NCI-H2107 (cell line): Measurements from ENCODE around the gene SF3A2.
A peak's percentile ranks its signal among the peaks of the same experiment; 100 is the strongest.
"Not testable (repeated sequence)": the region's sequence is repeated elsewhere in the genome, so short reads cannot be mapped to it uniquely, and the experiment has no call there.

Source experiments
- DNase-seq: peaks from one replicate; lab custom pipeline; 2025; lab: John Stamatoyannopoulos, UW

The SF3A2 gene

DNA sequence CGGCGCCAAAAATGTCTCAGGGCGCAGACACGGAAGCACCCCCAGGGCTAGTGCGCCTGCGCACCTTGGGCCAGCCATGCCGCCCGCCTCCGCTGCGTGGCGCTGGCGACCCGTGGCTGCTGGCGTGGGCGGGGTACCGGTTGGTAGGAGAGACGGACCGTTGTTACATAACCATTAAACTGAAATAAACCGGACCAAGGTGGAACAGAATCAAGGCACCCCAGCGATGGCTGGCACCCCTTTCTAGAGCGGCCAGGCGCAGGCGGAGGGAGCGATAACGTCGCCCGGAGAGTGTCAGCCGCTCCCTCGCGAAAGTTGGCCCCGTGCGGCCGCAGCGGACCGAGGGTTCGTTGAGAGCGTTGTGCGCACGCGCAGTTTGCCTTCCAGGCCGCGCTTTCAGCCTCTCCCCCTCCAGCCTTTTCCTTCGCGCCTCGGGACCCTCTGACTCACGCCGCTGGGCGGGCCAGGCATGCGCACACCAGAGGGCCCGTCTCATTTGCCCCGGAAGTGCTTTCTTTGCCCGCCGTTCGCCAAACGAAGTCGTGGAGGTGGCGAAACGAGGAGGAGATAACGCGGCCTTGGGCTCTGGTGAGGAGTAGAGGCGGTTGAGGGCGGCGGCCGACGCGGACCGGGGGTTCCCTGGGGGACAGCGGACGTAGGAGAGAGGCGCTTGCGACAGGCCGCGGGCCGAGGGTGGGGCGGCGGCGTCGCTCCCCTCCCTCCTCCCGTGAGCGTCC is at the start of gene SF3A2, which contains the start of gene PLEKHJ1:
SF3A2 (plus strand) TSS at position 511 of the 737 bp plus-strand sequence. CDS start 6,595 bp downstream, outside the sequence.
PLEKHJ1 (minus strand) TSS at position 16 of the 737 bp plus-strand sequence. CDS start 81 bp downstream, outside the sequence.
- peak; percentile 91 for DNase-seq

GRCh38 chr19:2187159-2187558 is 49.5 kb upstream of the SF3A2 start:
- DNase-seq: no peak

DNA sequence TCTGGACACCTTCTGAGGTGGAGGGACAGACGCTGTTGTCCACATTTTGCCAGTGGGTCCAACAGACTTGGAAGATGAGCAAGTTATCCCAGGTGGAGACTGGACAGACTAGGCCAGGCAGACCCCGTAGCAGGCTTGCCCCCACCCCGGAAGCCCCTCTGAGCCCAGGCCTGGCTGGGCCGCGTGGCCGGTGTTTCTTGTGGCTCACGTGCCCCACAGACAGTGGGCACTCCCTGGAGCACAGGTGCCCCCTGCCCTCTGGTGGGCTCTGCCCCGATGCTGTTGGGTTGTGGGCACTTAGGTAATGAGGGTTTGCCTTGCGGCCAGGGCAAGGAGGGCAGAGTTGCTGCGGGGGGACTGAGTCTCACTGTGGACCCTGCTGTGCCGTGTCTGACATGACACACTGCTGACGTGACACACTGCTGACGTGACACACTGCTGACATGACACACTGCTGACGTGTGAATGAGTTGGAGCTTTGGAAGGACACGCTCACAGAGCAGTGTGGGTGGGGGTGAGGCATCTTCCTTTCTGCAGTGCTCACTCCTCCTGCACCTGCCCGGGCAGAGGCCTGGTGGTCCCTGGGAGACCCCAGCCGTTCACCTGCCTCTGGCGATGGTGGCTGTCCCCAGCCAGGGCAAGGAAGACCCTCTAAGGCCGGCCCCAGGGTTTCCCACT is 47.8 kb upstream of the SF3A2 start:
- DNase-seq: no peak

DNA sequence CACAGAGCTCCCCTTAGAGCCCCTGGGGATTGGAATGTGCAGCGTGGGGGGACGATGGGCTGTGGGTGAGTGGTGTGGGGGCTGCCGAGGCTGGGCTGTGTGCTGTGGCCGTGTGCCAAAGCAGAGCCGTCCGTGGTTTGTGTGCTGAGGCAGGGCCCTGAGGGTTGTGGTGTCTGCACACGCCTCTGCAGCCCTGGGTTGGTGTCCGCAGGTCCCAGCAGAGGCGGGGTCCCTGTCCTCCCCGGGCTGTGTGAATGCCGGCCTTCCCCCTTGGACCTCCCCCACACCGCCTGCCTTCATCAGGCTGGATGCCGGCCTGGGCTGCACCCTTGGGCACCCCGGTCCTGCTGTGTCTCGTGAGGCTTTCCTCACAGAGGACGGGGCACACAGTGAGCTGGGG is 46.7 kb upstream of the SF3A2 start:
- DNase-seq: no peak

DNA sequence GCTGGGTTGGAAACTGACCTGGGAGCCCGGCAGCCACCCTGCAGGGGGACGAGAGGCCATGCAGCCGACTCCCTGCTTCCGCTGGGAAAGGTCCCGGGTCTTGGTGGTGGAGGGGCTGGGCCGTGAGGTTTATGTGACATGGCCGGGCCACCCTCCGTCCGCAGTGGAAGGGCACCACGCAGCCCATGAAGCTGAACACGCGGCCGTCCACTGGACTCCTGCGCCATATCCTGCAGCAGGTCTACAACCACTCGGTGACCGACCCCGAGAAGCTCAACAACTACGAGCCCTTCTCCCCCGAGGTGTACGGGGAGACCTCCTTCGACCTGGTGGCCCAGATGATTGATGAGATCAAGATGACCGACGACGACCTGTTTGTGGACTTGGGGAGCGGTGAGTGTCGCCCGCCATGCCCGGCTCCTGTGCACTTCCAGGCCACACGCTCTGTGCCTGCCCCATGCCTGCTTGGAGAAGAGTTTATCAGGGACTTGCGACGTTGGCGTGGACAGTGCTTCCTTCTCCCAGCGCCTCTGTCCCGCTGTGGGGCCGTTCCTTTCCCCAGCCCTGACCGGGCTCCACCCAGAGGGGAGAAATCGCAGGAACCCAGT is 45.7 kb upstream of the SF3A2 start:
- no peak for DNase-seq

DNA sequence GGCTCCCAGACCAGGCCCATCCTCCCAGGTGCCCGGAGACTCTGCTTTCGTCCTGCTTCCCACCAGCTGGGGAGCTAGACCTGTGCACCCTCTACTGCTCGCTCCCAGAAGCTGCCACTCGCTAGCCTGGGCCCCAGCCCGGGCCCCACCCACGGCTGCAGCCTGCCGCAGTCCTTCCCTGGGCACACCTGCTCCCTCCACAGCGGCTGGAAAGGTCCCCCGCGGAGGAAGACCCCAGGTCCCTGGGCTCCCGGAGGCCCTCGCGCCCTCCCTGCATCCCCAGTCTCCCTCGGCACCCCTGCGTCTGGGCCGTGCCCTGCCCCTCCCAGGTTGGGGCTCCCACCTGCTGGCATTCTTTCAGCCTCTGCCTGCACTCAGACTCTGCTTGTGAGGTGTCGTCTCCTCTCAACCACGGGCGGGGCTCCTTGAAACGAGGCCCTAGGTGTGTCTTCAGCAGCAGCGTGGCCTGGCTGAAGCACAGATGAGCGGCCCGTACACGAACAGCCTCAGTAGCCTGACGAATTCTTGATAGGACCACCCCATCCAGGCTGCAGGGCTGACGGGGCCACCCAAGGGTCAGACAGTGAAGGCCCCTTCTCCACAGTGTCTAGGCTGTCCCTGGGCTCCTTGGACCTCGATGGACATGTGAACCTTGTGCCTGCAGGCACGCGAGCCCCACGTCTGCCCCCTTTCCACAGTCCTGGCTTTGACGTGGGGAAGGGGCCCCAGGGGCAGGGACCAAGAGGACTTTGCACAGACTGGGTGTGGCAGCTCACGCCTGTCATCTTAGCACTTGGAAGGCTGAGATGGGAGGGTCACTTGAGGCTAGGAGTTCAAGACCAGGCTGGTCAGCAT is 44.9 kb upstream of the SF3A2 start:
- no peak for DNase-seq

- DNase-seq: no peak
Observed at GRCh38 chr19:2192862-2193261, 43.8 kb upstream of the SF3A2 start.

GRCh38 chr19:2193807-2194206 is 42.8 kb upstream of the SF3A2 start:
- no peak for DNase-seq

DNA sequence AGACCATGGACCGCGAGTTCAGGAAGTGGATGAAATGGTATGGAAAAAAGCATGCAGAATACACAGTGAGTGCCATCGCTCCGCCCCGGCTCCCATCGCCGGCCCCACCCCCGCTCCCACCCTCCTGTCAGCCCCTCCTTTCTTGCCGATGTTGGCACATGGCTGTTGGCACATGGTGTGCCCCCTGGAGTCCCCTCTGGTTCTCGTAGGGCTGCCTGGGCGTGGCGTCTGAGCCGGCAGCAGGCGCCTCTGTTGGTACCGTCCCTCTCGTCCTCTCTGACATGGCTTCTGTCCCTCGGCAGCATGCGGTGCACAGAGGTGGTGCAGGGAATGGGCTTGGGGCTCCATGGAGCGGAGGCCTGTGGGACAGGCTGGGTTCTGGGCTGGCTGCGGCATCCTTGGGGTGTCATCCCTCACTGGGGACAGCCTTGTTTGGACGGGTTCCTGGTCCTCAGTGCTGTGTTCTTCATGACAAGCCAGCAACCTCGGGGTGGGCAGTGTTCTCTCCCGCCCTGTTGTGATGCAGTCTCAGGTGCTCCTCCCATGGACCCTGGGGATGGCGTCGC is 42.0 kb upstream of the SF3A2 start:
- no peak for DNase-seq

- DNase-seq: no peak
Observed at GRCh38 chr19:2195361-2195760, 41.3 kb upstream of the SF3A2 start.

- DNase-seq: no peak
Observed at GRCh38 chr19:2195914-2196313, 40.7 kb upstream of the SF3A2 start.

GRCh38 chr19:2197270-2197669 is 39.4 kb upstream of the SF3A2 start:
- DNase-seq: no peak

GRCh38 chr19:2198317-2198716 is 38.3 kb upstream of the SF3A2 start:
- DNase-seq: no peak

- DNase-seq: no peak
Observed at GRCh38 chr19:2199215-2199614, 37.4 kb upstream of the SF3A2 start.

DNA sequence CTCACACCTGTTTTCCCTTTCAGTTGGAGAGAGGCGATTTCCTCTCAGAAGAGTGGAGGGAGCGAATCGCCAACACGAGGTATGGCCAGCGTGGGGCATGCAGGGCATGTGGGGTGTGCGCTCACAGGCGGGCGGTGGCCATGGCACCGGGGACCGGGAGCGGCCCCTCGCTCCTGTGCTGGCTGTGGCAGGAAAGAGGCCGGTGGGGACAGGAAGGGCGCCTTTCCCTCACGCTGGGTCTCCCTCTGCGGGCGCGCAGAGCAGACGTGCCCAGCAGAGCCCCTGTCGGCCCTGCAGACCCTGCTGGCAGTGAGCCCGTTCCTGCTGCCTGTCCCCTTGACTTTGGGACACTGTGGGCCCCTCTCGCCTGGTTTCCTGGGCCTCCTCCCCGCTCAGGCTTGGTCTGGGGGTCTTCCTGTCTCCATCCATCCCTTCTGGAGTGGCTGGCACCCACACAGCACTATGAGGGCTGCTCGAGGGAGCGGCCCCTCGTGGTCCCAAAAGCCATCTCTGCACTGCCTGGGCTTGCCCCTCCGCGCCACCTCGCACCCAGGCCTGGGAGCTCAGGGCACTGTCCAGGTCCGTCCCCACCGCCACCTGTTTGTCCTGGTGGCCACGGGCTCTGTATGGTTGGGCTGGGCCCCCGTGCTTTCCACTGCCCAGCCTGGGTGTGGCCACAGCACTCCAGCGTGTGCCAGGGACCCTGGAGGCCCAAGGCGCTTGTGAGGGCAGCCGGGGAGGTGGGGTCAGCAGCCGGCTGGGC is 36.6 kb upstream of the SF3A2 start:
- DNase-seq: no peak

- DNase-seq: not testable (repeated sequence)
Observed at GRCh38 chr19:2200624-2201294, 35.9 kb upstream of the SF3A2 start.

DNA sequence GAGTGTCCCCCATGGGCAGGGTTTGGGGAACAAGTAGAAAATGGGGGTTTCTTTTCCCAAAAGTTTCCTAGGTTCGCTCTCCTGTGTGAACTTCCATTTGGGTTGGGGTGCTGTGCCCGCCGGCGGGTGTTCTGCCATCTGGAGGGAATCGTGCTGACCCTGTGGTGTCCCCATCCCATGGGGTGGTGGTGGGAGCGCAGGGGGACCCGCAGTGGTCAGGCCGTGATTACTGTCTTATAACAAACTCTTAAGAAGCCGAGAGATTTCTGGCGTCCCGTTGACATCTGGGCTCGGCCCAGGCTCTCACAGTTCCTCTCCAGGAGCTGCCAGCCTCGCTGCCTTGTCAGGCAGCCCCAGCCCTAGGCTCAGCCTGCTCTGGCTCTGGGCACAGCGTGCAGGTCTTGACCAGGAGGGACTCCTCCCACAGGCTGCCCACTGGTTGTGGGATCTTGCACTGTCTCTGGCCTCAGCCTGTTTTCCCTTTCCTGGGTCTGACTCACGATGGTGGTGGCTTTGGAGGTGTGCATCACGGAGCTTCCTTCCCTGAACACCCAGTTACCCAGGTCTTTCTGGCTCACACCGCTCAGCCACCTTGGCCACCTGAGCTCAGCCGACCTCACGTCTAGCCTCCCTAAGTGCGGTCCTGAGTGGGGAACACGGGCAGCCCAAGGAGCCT is 35.0 kb upstream of the SF3A2 start:
- no peak for DNase-seq

DNA sequence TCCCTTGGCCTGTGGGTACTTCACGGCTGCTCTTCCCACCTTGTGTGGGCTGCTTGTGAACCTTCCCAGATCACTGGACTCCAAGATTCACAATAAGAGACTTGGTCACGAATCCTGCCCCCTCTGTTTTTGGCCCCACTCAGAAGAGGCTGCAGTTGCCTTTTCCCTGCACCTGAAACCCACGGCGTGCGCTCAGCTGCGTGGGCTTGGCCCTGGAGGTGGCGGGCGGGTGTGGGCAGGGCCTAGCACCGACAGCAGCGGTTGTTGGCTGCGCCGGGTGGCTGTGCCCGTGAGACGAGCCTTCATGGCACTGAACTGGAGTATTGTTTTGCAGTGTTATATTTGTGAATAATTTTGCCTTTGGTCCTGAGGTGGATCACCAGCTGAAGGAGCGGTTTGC is 34.3 kb upstream of the SF3A2 start:
- no peak for DNase-seq

- no peak for DNase-seq
Observed at GRCh38 chr19:2207008-2207407, 29.6 kb upstream of the SF3A2 start.
